Body of pancreas (tissue), 4 donors: ENCODE measurements around the gene TTC28. TPM values are rescaled to one million over a fixed set of nuclear protein-coding genes. Genes with fewer than 3 reads are reported as not detected.

Source experiments
- ATAC-seq: fragments of 150-250 bp; one replicate; pipeline ENCODE4 v1.9.1; 2016
- DNase-seq, 4 donors: peaks; one replicate each; pipeline ENCODE4 v3.0.0-alpha.2; 2019
- H3K27ac ChIP-seq, 4 donors: fragments of 200-600 bp; sonication (generic); 1 replicate in 3 of 4; 2 replicates in 1 of 4; pipeline versions ENCODE4 v1.5.1 to v1.6.1; 2016 to 2019; ENCODE audit warnings: mild to moderate bottlenecking in 1 of 4, mixed read lengths in 1 of 4, moderate library complexity in 1 of 4
- H3K27me3 ChIP-seq, 2 donors: fragments of 200-600 bp; sonication (generic); one replicate each; pipeline ENCODE4 v1.6.0; 2016; ENCODE audit warnings: mild to moderate bottlenecking in 1 of 2
- H3K36me3 ChIP-seq, 2 donors: fragments of 200-600 bp; sonication (generic); replicated peaks in 1 of 2; 2 replicates each; pipeline ENCODE4 v1.5.1; 2016; ENCODE audit warnings: low read depth in 2 of 2; ENCODE audit not compliant: insufficient read depth in 1 of 2
- H3K4me1 ChIP-seq: fragments of 200-600 bp; sonication (generic); one replicate; pipeline ENCODE4 v1.6.0; 2016
- H3K4me3 ChIP-seq, 2 donors: fragments of 200-600 bp; sonication (generic); 1 replicate in 1 of 2; 2 replicates in 1 of 2; pipeline ENCODE4 v1.5.1; 2016 to 2019
- H3K9me3 ChIP-seq, 3 donors: fragments of 200-600 bp; sonication (generic); 1 replicate in 2 of 3; 2 replicates in 1 of 3; pipeline ENCODE4 v1.5.1; 2016
- POLR2A ChIP-seq, 3 donors: fragments of 450-650 bp; IDR thresholded peaks; one replicate each; pipeline ENCODE4 v1.6.1; 2016; ENCODE audit warnings: antibody characterized with exemption in 3 of 3, mild to moderate bottlenecking in 2 of 3
- WGBS, 2 donors: methylation state at CpG; one replicate each; pipeline ENCODE4 v1.1.5; 2017; 5-methylcytosine and 5-hydroxymethylcytosine counted together
- intact Hi-C: fragments of 100-400 bp; cut with DNase I; formaldehyde crosslinking; loops from one replicate; pipeline ENCODE4 v1.15.1; 2023
- total RNA-seq, 2 donors: library from RNA; depleted of rRNA; stranded (reverse); fragments of >200 nt; gene quantifications; one replicate each; pipeline ENCODE4 v1.1.0, GENCODE V29; 2016
- TF ChIP-seq, protein P1 (sequence below), 7 experiments: fragments of 450-650 bp in 4 of 7; fragments of 200-600 bp in 3 of 7; sonication (generic) in 3 of 7; IDR thresholded peaks; one replicate each; pipeline ENCODE4 v1.5.1; 2016 to 2019; ENCODE audit warnings: antibody characterized with exemption in 7 of 7

Gene TTC28
- total RNA-seq, 2 donors from 2014 or later, result 21.0 to 87.3 TPM

DNA sequence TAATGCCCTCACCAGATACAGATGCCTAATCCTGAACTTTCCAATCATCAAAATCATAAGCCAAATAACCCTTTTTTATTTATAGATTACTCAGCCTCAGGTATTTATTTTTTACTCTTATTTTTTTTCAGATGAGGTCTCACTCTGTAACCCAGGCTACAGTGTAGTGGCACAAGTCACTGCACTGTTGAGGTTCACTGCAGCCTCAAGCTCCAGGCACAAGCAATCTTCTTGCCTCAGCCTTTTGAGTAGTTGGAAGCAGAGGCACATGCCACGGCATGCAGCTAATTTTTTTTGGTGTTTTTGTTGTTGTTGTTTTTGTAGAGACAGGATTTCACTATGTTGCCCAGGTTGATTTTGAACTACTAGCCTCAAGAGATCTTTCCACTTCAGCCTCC, 49.5 kb downstream of the TTC28 start:
- ATAC-seq, result no peak
- Histone ChIP-seq H3K4me1 (peaks cover 6% of the 10 kb centered on the region), H3K4me3 (no peak overlapping the region), H3K27ac (no peak overlapping the region), H3K36me3 (no peaks in the 10 kb centered on the region), H3K9me3 (no peaks in the 10 kb centered on the region), H3K27me3 (no peaks in the 10 kb centered on the region)
- intact Hi-C loops, result no loop called here
- 82 to 96% methylated on average over 1 of the region's 1 CpG for WGBS, 2 donors
- no peak for TF ChIP-seq POLR2A (IDR thresholded peaks at IDR 0.05)
- TF ChIP-seq, protein P1, sequence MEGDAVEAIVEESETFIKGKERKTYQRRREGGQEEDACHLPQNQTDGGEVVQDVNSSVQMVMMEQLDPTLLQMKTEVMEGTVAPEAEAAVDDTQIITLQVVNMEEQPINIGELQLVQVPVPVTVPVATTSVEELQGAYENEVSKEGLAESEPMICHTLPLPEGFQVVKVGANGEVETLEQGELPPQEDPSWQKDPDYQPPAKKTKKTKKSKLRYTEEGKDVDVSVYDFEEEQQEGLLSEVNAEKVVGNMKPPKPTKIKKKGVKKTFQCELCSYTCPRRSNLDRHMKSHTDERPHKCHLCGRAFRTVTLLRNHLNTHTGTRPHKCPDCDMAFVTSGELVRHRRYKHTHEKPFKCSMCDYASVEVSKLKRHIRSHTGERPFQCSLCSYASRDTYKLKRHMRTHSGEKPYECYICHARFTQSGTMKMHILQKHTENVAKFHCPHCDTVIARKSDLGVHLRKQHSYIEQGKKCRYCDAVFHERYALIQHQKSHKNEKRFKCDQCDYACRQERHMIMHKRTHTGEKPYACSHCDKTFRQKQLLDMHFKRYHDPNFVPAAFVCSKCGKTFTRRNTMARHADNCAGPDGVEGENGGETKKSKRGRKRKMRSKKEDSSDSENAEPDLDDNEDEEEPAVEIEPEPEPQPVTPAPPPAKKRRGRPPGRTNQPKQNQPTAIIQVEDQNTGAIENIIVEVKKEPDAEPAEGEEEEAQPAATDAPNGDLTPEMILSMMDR (IDR thresholded peaks at IDR 0.05), result no peak
- no peak for DNase-seq

DNA sequence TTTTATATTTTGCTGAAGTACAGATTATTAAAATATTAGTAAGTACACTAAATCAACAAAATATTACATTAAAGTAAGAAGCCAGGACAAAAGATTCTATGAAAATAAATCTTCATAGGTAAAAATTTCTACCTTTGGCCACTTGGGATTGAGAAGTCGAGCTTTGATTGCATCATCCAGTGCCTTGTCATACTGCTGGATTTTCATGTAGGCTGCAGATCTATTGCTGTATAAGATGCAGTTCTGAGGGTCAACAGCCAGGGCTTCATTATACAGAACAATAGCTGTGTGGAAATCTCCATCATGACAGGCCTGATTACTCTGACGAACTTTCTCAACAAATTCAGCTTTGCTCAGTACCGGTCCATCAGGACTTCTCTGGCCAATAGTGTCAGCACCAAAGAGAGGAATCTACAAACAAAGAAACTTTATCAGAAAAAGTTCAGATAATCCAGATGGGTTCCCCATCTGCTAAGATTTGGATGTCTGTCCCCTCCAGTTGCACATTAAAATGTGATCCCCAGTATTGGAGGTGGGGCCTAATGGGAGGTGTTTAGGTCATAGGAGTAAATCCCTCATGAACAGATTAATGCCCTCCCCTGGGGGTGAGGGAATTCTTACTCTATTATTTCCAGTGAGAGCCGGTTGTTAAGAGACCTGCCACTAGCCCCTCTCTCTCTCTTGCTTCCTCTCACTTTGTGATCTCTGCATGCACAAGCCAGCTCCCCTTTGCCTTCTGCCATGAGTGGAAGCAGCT, 50.0 kb downstream of the TTC28 start:
- no peak for ATAC-seq
- Histone ChIP-seq H3K27me3 (no peaks in the 10 kb centered on the region), H3K36me3 (no peaks in the 10 kb centered on the region), H3K9me3 (no peaks in the 10 kb centered on the region), H3K4me1 (peaks cover 6% of the 10 kb centered on the region), H3K27ac (no peak overlapping the region), H3K4me3 (no peak overlapping the region)
- no peak for DNase-seq
- WGBS, 2 donors, result 86 to 87% methylated on average over 4 of the region's 4 CpGs
- intact Hi-C loops, result no loop called here
- TF ChIP-seq POLR2A (IDR thresholded peaks at IDR 0.05), result no peak
- TF ChIP-seq, protein P1 (IDR thresholded peaks at IDR 0.05), result no peak

DNA sequence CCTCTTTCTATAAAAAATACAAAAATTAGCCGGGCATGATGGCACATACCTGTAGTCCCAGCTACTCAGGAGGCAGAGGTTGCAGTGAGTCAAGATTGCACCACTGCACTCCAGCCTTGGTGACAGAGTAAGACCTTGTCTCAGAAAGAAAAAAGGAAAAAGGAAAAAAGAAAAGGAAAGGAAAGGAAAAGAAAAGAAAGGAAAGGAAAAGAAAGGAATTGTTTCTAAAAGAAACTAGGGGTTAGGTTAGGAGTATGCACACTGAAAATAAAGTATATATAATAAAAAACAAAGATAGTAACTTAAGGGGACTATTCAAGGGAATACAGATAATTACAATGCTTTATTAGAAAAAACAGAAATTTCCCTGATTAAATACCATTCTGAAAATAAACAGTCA, 50.9 kb downstream of the TTC28 start:
- no peak for DNase-seq
- no peaks in the 10 kb centered on the region for H3K36me3 ChIP-seq
- H3K4me3 ChIP-seq, result no peak overlapping the region
- WGBS, 2 donors, result 75 to 94% methylated on average over 1 of the region's 1 CpG
- H3K27ac ChIP-seq, result no peak overlapping the region
- ATAC-seq, result no peak
- H3K4me1 ChIP-seq, result peaks cover 6% of the 10 kb centered on the region
- H3K27me3 ChIP-seq, result no peaks in the 10 kb centered on the region
- H3K9me3 ChIP-seq, result no peaks in the 10 kb centered on the region
- intact Hi-C loops, result no loop called here
- no peak for TF ChIP-seq POLR2A (IDR thresholded peaks at IDR 0.05)
- TF ChIP-seq, protein P1 (IDR thresholded peaks at IDR 0.05), result no peak

DNA sequence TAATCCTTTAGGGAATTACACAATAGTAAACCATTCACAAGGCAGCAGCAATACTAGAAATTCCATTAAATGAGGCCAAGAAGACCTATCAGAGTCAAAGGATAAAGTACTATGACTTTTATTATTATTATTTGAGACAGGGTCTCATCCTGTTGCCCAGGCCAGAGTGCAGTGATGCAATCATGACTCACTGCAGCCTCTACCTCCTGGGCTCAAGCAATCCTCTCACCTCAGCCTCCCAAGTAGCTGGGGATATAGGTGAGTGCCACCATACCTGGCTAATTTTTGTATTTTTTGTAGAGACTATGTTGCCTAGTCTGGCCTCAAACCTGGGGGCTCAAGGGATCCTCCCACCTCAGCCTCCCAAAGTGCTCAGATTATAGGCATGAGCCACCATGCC, 51.8 kb downstream of the TTC28 start:
- intact Hi-C loops, result no loop called here
- ATAC-seq (no peak), DNase-seq (no peak)
- Histone ChIP-seq H3K36me3 (no peaks in the 10 kb centered on the region), H3K9me3 (no peaks in the 10 kb centered on the region), H3K4me1 (peaks cover 6% of the 10 kb centered on the region), H3K27ac (no peak overlapping the region), H3K4me3 (no peak overlapping the region), H3K27me3 (no peaks in the 10 kb centered on the region)
- TF ChIP-seq, protein P1 (IDR thresholded peaks at IDR 0.05), result no peak
- TF ChIP-seq POLR2A (IDR thresholded peaks at IDR 0.05), result no peak
